Testis (tissue), 2 donors: ENCODE data around the gene AGER.

Source experiments
- POLR2A ChIP-seq: fragments of 450-650 bp; IDR thresholded peaks from one replicate; pipeline ENCODE4 v1.6.1; 2017; ENCODE audit warnings: antibody characterized with exemption, mild to moderate bottlenecking, moderate library complexity
- TF ChIP-seq, protein P1 (sequence below), 3 experiments: fragments of 450-650 bp in 2 of 3; fragments of 200-600 bp in 1 of 3; sonication (generic) in 1 of 3; IDR thresholded peaks; one replicate each; pipeline ENCODE4 v1.5.1; 2016 to 2019; ENCODE audit warnings: antibody characterized with exemption in 3 of 3, mild to moderate bottlenecking in 2 of 3, moderate library complexity in 1 of 3

DNA sequence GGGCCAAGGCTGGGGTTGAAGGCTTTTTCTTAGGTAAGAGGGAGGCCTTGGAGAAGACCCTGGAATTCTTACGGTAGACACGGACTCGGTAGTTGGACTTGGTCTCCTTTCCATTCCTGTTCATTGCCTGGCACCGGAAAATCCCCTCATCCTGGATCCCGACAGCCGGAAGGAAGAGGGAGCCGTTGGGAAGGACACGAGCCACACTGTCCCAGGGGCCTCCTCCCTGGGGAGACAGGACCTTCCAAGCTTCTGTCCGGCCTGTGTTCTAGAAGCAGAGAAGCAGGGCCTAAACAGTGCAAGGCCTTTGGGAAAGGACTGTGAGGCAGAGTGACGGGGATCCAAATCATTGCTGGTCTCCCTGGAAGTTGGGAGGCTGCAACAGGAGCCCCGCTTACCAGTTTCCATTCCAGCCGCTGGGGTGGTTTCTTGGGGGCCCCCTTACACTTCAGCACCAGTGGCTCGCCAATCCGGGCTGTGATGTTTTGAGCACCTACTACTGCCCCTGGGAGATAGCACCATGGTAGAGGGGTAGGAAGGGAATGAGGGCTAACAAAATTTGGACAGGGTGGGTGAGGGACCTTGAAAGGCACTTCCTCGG, 470 bp downstream of the AGER start:
- TF ChIP-seq, protein P1, sequence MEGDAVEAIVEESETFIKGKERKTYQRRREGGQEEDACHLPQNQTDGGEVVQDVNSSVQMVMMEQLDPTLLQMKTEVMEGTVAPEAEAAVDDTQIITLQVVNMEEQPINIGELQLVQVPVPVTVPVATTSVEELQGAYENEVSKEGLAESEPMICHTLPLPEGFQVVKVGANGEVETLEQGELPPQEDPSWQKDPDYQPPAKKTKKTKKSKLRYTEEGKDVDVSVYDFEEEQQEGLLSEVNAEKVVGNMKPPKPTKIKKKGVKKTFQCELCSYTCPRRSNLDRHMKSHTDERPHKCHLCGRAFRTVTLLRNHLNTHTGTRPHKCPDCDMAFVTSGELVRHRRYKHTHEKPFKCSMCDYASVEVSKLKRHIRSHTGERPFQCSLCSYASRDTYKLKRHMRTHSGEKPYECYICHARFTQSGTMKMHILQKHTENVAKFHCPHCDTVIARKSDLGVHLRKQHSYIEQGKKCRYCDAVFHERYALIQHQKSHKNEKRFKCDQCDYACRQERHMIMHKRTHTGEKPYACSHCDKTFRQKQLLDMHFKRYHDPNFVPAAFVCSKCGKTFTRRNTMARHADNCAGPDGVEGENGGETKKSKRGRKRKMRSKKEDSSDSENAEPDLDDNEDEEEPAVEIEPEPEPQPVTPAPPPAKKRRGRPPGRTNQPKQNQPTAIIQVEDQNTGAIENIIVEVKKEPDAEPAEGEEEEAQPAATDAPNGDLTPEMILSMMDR (IDR thresholded peaks at IDR 0.05), result no peak
- TF ChIP-seq POLR2A, result no peak
